Measurements from ENCODE around the gene PEAR1. TPM values are rescaled to one million over a fixed set of nuclear protein-coding genes. Genes with fewer than 3 reads are reported as not detected.

Gene PEAR1
- total RNA-seq, 1 donor from 2014 or later, result 17.9 TPM

- TF ChIP-seq, protein P1, sequence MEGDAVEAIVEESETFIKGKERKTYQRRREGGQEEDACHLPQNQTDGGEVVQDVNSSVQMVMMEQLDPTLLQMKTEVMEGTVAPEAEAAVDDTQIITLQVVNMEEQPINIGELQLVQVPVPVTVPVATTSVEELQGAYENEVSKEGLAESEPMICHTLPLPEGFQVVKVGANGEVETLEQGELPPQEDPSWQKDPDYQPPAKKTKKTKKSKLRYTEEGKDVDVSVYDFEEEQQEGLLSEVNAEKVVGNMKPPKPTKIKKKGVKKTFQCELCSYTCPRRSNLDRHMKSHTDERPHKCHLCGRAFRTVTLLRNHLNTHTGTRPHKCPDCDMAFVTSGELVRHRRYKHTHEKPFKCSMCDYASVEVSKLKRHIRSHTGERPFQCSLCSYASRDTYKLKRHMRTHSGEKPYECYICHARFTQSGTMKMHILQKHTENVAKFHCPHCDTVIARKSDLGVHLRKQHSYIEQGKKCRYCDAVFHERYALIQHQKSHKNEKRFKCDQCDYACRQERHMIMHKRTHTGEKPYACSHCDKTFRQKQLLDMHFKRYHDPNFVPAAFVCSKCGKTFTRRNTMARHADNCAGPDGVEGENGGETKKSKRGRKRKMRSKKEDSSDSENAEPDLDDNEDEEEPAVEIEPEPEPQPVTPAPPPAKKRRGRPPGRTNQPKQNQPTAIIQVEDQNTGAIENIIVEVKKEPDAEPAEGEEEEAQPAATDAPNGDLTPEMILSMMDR (IDR thresholded peaks at IDR 0.05), result no peak
- ATAC-seq, result no peak
- no peaks in the 10 kb centered on the region for H3K36me3 ChIP-seq
- no peaks in the 10 kb centered on the region for H3K4me1 ChIP-seq
- intact Hi-C loops (cut with DNase I), result no loop called here
- peaks cover 41% of the 10 kb centered on the region for H3K27me3 ChIP-seq
- DNase-seq, result no peak
- H3K4me3 ChIP-seq, result no peak overlapping the region
- H3K9me3 ChIP-seq, result no peaks in the 10 kb centered on the region
- no peak overlapping the region for H3K27ac ChIP-seq
These were observed 27.1 kb upstream of the PEAR1 start for GRCh38 chr1:156866249-156866909.

- TF ChIP-seq, protein P1 (IDR thresholded peaks at IDR 0.05), result no peak
- Histone ChIP-seq H3K27ac (no peak overlapping the region), H3K27me3 (peaks cover 21% of the 10 kb centered on the region), H3K4me1 (no peaks in the 10 kb centered on the region), H3K9me3 (no peaks in the 10 kb centered on the region), H3K36me3 (no peaks in the 10 kb centered on the region), H3K4me3 (no peak overlapping the region)
- DNase-seq (no peak), ATAC-seq (no peak)
- intact Hi-C loops (cut with DNase I), result no loop called here
These were observed 25.2 kb upstream of the PEAR1 start for GRCh38 chr1:156868341-156868740.

DNA sequence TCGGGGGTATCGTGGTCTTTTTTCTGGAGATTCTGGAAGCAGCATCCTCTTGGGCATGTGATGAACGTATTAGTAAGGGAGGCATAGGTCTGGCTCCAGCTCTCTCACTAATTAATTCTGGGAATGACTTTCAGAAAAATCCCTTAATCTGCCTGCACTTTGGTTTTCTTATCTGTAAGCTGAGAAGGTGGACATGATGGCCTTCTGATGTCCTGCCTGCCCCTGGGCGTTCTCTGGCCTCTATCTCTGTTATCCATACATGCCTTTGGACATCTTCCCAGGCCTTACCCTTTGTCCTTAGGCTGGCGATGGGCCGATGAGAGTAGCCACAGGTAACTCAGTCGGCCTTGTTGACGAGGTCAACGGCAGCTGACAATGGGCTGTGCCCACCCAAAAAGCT lies 24.1 kb upstream of the PEAR1 start:
- Histone ChIP-seq H3K4me1 (no peaks in the 10 kb centered on the region), H3K4me3 (no peak overlapping the region), H3K36me3 (no peaks in the 10 kb centered on the region), H3K27me3 (peaks cover 13% of the 10 kb centered on the region), H3K27ac (no peak overlapping the region), H3K9me3 (no peaks in the 10 kb centered on the region)
- ATAC-seq, result no peak
- DNase-seq, result no peak
- TF ChIP-seq, protein P1 (IDR thresholded peaks at IDR 0.05), result no peak
- intact Hi-C loops (cut with DNase I), result no loop called here

DNA sequence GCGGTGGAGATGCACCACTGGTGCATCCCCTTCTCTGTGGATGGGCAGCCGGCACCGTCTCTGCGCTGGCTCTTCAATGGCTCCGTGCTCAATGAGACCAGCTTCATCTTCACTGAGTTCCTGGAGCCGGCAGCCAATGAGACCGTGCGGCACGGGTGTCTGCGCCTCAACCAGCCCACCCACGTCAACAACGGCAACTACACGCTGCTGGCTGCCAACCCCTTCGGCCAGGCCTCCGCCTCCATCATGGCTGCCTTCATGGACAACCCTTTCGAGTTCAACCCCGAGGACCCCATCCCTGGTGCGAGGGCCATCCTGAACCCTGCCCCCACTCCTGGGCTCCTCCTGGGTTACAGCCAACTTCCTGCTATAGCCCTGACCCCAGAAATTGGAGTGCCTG lies 19.9 kb upstream of the PEAR1 start:
- peaks cover 5% of the 10 kb centered on the region for H3K27me3 ChIP-seq
- no peaks in the 10 kb centered on the region for H3K4me1 ChIP-seq
- no peak overlapping the region for H3K4me3 ChIP-seq
- intact Hi-C loops (cut with DNase I), result no loop called here
- H3K36me3 ChIP-seq, result no peaks in the 10 kb centered on the region
- TF ChIP-seq, protein P1 (IDR thresholded peaks at IDR 0.05), result no peak
- DNase-seq (no peak), ATAC-seq (no peak)
- no peaks in the 10 kb centered on the region for H3K9me3 ChIP-seq
- H3K27ac ChIP-seq, result no peak overlapping the region

GRCh38 chr1:156874142-156874541 lies 19.4 kb upstream of the PEAR1 start:
- Histone ChIP-seq H3K36me3 (no peaks in the 10 kb centered on the region), H3K4me1 (no peaks in the 10 kb centered on the region), H3K27me3 (peaks cover 5% of the 10 kb centered on the region), H3K9me3 (no peaks in the 10 kb centered on the region), H3K27ac (no peak overlapping the region), H3K4me3 (no peak overlapping the region)
- no peak for DNase-seq
- TF ChIP-seq, protein P1 (IDR thresholded peaks at IDR 0.05), result no peak
- ATAC-seq, result no peak
- intact Hi-C loops (cut with DNase I), result no loop called here

Data from upper lobe of right lung (tissue), 1 donor.